Spleen (tissue), 13 donors: Measurements from ENCODE around the gene RAB1A. TPM values are rescaled to one million over a fixed set of nuclear protein-coding genes. Genes with fewer than 3 reads are reported as not detected.
"Not testable (repeated sequence)": the region's sequence is repeated elsewhere in the genome, so short reads cannot be mapped to it uniquely, and the experiment has no call there.

ENCODE experiments used
- DNase-seq: peaks from one replicate; pipeline ENCODE4 v3.0.0-alpha.2; 2020
- H3K27ac ChIP-seq, 8 donors: fragments of 200-600 bp; sonication (generic) in 7 of 8; 1 replicate in 4 of 8; 2 replicates in 4 of 8; pipeline versions ENCODE4 v1.5.0 to v1.8.0; 2016 to 2021; ENCODE audit warnings: inconsistent platforms in 4 of 8, mild to moderate bottlenecking in 4 of 8, moderate library complexity in 1 of 8
- H3K27me3 ChIP-seq, 7 donors: fragments of 200-600 bp; sonication (generic) in 6 of 7; replicated peaks in 1 of 7; 1 replicate in 4 of 7; 2 replicates in 3 of 7; pipeline versions ENCODE4 v1.5.0 to v1.8.0; 2016 to 2021; ENCODE audit warnings: inconsistent platforms in 3 of 7, mild to moderate bottlenecking in 1 of 7
- H3K36me3 ChIP-seq, 6 donors: fragments of 200-600 bp; sonication (generic) in 5 of 6; 1 replicate in 4 of 6; 2 replicates in 2 of 6; pipeline versions ENCODE4 v1.5.0 to v1.8.0; 2016 to 2021; ENCODE audit warnings: inconsistent platforms in 2 of 6
- H3K4me1 ChIP-seq, 6 donors: fragments of 200-600 bp; sonication (generic) in 5 of 6; 1 replicate in 3 of 6; 2 replicates in 3 of 6; pipeline versions ENCODE4 v1.5.0 to v1.8.0; 2016 to 2021; ENCODE audit warnings: inconsistent platforms in 3 of 6
- H3K4me3 ChIP-seq, 8 donors: fragments of 200-600 bp; sonication (generic) in 7 of 8; 1 replicate in 4 of 8; 2 replicates in 4 of 8; pipeline versions ENCODE4 v1.5.0 to v1.8.0; 2016 to 2021; ENCODE audit warnings: inconsistent platforms in 4 of 8, mild to moderate bottlenecking in 4 of 8, moderate library complexity in 2 of 8
- H3K9me3 ChIP-seq, 8 donors: fragments of 200-600 bp; sonication (generic) in 7 of 8; 1 replicate in 4 of 8; 2 replicates in 4 of 8; pipeline versions ENCODE4 v1.5.0 to v1.8.0; 2016 to 2021; ENCODE audit warnings: inconsistent platforms in 4 of 8
- CTCF ChIP-seq, 11 experiments: fragments of 200-600 bp in 7 of 11; fragments of 450-650 bp in 4 of 11; sonication (generic) in 4 of 11; IDR thresholded peaks in 8 of 11; conservative IDR thresholded peaks in 3 of 11; 1 replicate in 7 of 11; 2 replicates in 4 of 11; pipeline versions ENCODE4 v1.4.0 to v1.8.0; 2016 to 2021; ENCODE audit warnings: antibody characterized with exemption in 11 of 11, inconsistent platforms in 4 of 11, mild to moderate bottlenecking in 1 of 11
- POLR2A ChIP-seq, 3 donors: fragments of 450-650 bp; IDR thresholded peaks; one replicate each; pipeline ENCODE4 v1.5.1; 2017; ENCODE audit warnings: antibody characterized with exemption in 3 of 3, mild to moderate bottlenecking in 1 of 3
- POLR2AphosphoS5 ChIP-seq, 3 donors: sonication (generic); formaldehyde crosslinking; IDR thresholded peaks; one replicate each; pipeline ENCODE4 v1.5.1; 2017; ENCODE audit warnings: antibody characterized with exemption in 3 of 3
- WGBS, 5 donors: extraction: QIAGEN DNeasy Blood & Tissue Kit in 3 of 5; methylation state at CpG; one replicate each; pipeline versions ENCODE4 v1.1.5 to v1.1.7; 2013 to 2018; 5-methylcytosine and 5-hydroxymethylcytosine counted together
- intact Hi-C: fragments of 100-400 bp; cut with DNase I; formaldehyde crosslinking; loops from one replicate; pipeline ENCODE4 v1.15.0; 2023; ENCODE audit warnings: low total_unique reads
- long read RNA-seq, 2 donors: transcript quantifications; one replicate each; lab custom pipeline, GENCODE V29; 2026
- polyA plus RNA-seq, 3 donors: library from polyadenylated mRNA; stranded (reverse); fragments of 200-250 nt; gene quantifications; one replicate each; pipeline ENCODE4 v1.2.1, GENCODE V29; 2013
- total RNA-seq, 7 donors: library from RNA; depleted of rRNA in 3 of 7; stranded (reverse); fragments of >200 nt in 3 of 7; fragmentation: NEBNext Ultra II Directional in 4 of 7; extraction: Animal tissue kit (Norgen Biotek cat#: 25700) in 4 of 7; gene quantifications; one replicate each; pipeline versions ENCODE4 v1.1.0 to v1.2.1, GENCODE V29; 2016 to 2021
- donor health status: healthy with polysubstance abuse.
- donor health status: DM: no; HTN: no; CAD: no; lungs with moderate emphysema.
- donor health status: DM: no; HTN: no; CAD: no.
- donor health status: Bipolar disorder and iron deficiency.
- donor health status: healthy.
- donor health status: DM: no; HTN: no; CAD: no.
- donor health status: DM: yes; HTN: yes; CAD: no.

The RAB1A gene
- total RNA-seq = 100 to 1,000 TPM in 2 of 7 donors, 10 to 100 TPM in 5; 83.9 to 101 (median 92.0) TPM
- polyA plus RNA-seq = 10 to 100 TPM; 47.7 to 83.0 (median 63.5) TPM
- long read RNA-seq, donor 1, transcript RAB1A-203 (6 exons, 2,447 nt) = major isoform, 77 of 102 reads
- long read RNA-seq, donor 1, partial matches to known transcripts = 17 of 102 reads
- long read RNA-seq, donor 1, other reads (novel, unspliced or antisense) = 5 of 102 reads
- long read RNA-seq, donor 2, transcript RAB1A-203 (6 exons, 2,447 nt) = major isoform, 50 of 51 reads
- long read RNA-seq, donor 2, partial matches to known transcripts = 0 of 51 reads
- long read RNA-seq, donor 2, other reads (novel, unspliced or antisense) = 0 of 51 reads

DNA sequence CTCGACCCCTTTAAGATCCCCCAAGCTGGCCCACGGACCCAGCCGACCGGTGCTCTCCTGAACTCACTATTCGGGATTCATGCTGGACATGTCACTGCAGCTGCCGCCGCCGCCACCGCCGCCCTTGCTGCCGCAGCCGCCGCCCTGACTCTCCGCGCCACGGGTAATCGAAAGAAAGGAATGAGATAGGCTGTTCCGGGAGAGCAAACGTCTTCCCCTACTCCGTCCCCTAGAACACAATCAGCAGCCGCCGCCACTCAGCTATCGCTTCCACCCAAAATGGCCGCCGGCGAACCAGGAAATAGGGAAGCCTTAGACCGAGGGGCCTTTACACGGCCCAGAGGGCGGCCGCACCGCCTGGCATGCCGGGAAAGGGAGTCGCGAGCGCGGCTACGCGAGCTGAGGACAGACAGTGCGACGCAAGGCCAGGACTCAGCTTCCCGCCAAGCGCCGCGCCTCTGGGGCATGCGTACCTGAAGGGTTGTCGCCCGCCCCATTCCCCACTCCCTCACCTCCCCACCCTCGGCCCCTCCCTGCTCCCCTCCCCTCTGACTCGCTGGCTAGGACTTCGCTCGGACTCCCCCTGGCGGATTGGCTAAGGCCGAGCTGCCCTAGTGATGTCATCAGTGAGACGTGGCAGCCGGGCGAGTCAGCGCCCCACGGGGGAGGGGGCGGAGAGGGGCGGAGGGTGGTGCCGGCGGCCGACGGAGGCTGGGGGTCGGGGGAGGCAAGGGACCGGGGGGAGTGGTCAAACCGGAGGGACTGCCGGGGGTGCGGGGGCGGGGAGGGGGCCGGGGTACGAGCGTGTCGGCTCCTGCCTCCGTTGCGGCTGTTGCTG lies at the start of gene RAB1A:
Gene RAB1A, minus strand, starts transcription at position 281 of the 838 bp plus-strand sequence. Its CDS starts 191 bp downstream, at position 90.
- peak; percentile 100 for DNase-seq
- no peaks in the 10 kb centered on the region for H3K9me3 ChIP-seq
- H3K4me1 ChIP-seq = peaks cover 37 to 50% (median 48%) of the 10 kb centered on the region in 6 donors
- intact Hi-C loops = loop anchor here (10.0 kb wide), 1 partner anchor 65 kb away; no protein-coding TSS in a partner anchor
- peak within 1 kb of the TSS; percentile 66 to 94 (median 80) for H3K4me3 ChIP-seq
- H3K36me3 ChIP-seq = no peaks in the 10 kb centered on the region
- TF ChIP-seq POLR2A (IDR thresholded peaks at IDR 0.05) (peak; percentile 44 to 85 (median 74)), CTCF (IDR thresholded peaks at IDR 0.05 in 8 of 11, conservative IDR thresholded peaks at IDR 0.05 in 3 of 11) (peak; percentile 12 to 79 (median 62)), POLR2AphosphoS5 (IDR thresholded peaks at IDR 0.05) (peak; percentile 92 to 98 (median 95))
- WGBS, 5 donors = 0 to 1% (median 1%) methylated on average over 34 to 76 of the region's 76 CpGs
- H3K27me3 ChIP-seq = no peaks in the 10 kb centered on the region
- peak within 1 kb of the TSS; percentile 92 to 99 (median 97) for H3K27ac ChIP-seq

DNA sequence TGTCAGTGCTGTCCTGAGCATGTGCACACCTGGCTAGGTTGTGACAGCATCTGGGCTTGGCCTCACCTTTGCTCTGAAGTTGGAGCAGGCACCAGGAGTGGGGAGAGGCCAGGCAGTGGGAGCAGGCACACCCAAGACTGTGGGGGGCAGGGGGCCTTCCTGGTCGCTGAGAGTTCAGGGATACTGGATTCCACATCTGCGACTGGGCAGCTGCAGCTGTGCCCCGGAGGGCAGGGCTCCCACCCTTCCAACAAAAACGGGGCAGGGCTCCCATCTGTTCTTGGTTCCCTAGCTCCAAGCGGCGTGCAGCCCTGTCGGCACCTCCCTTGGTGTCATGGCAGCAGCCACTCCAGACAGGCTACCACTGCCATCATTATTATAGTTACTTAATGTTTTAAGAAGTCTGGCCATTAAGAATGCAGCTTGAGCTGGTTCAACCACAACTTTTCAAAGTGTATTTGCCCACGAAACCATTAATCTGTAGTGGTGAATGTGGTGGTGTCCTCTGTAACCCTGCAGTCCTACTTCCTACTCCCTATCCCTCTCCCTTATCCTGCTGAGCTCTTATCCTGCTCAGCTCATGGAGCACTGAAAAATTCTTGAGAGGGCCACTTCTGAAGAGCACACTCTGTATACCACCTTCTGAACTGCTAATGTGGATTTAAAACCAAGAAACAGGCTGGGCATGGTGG lies 48.0 kb upstream of the RAB1A start:
- 86 to 98% (median 89%) methylated on average over 1 to 8 of the region's 8 CpGs for WGBS, 5 donors
- no peak for DNase-seq
- H3K36me3 ChIP-seq = no peaks in the 10 kb centered on the region
- H3K27ac ChIP-seq = no peak overlapping the region
- intact Hi-C loops = no loop called here
- no peaks in the 10 kb centered on the region for H3K4me1 ChIP-seq
- no peak overlapping the region for H3K4me3 ChIP-seq
- no peaks in the 10 kb centered on the region for H3K27me3 ChIP-seq
- TF ChIP-seq CTCF (IDR thresholded peaks at IDR 0.05 in 8 of 11, conservative IDR thresholded peaks at IDR 0.05 in 3 of 11) (no peak), POLR2AphosphoS5 (IDR thresholded peaks at IDR 0.05) (no peak), POLR2A (IDR thresholded peaks at IDR 0.05) (no peak)
- H3K9me3 ChIP-seq = no peaks in the 10 kb centered on the region

DNA sequence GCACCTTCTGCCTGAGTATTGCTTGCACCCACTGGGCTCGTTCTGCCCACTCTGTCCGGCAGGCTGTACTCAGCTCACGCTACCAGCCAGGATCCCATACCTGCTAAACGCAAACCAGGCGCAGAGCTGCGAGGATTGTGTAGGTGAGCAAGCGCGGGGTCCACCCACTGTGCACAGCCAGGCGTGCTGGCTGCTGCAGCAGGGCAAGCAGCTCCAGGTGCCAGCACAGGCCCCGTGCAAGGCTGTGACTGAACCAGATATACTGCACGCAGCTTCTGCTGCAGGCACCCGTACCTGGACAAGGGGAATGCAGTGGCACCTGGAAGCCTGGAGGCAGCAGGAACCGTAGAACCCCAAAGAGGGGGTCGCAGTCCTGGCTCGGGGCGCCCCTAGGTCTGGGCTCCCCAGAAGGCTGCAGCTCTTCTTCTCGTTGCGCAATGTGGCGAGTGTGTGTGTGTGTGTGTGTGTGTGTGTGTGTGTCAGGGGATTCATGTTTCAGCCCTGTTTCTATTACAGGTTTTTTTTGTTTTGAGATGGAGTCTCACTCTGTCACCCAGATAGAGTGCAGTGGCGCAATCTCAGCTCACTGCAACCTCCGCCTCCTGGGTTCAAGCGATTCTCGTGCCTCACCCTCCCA lies 46.1 kb upstream of the RAB1A start:
- no peaks in the 10 kb centered on the region for H3K9me3 ChIP-seq
- no peaks in the 10 kb centered on the region for H3K27me3 ChIP-seq
- no peak for DNase-seq
- no peak overlapping the region for H3K27ac ChIP-seq
- WGBS, 5 donors = 88 to 95% (median 90%) methylated on average over 17 to 23 of the region's 23 CpGs
- no peak for TF ChIP-seq POLR2A (IDR thresholded peaks at IDR 0.05)
- no peak for TF ChIP-seq CTCF (IDR thresholded peaks at IDR 0.05 in 8 of 11, conservative IDR thresholded peaks at IDR 0.05 in 3 of 11)
- no peak for TF ChIP-seq POLR2AphosphoS5 (IDR thresholded peaks at IDR 0.05)
- no peaks in the 10 kb centered on the region for H3K4me1 ChIP-seq
- H3K4me3 ChIP-seq = no peak overlapping the region
- intact Hi-C loops = no loop called here
- no peaks in the 10 kb centered on the region for H3K36me3 ChIP-seq

DNA sequence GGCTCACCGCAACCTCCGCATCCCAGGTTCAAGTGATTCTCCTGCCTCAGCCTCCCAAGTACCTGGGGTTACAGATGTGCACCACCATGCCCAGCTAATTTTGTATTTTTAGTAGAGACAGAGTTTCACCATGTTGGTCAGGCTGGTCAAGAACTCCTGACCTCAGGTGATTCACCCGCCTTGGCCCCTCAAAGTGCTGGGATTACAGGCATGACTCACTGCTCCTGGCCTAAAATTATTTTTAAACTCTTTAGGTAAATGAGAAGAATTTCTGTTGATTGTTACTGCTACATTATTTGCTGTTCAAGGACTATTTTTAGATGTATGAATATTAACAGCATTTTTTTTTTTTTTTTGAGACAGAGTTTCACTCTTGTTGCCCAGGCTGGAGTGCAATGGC lies 44.1 kb upstream of the RAB1A start:
- intact Hi-C loops, H3K27me3 ChIP-seq, H3K4me1 ChIP-seq, H3K36me3 ChIP-seq, H3K9me3 ChIP-seq, H3K27ac ChIP-seq, DNase-seq, H3K4me3 ChIP-seq: not testable (repeated sequence)
- WGBS, 5 donors = 96 to 100% (median 97%) methylated on average over 3 of the region's 3 CpGs
